ENCODE measurements around the gene CA5A.

The CA5A gene

DNA sequence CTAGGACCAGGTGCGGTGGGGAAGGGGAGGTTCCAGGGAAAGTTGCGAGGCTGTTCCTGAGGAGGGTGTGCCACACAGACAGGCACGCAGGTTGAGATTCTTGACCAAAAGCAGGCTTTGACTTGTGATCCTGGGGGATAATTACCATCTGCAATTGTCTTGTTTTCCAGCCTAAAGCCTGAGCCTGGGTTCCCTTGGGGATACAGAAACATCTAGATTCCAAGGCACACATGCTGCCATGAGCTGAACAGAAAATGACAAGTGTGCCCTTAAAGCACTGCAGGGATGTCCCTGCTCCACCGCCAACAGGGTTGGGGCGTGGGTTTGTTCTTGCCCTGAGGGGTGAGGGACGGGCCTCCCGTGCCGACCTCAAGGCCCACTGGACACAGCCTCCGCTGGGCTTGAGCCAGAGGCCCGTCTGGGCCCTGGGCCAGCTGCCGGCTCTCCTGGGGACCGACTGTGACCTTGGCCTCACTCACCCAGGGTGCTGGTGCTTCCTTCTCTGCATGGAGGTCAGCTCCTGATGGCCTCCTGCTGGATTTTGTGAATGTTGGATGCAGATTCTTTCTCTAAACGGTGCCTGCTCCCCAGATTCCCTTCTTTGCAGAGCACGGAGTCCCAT, 14.0 kb downstream of the CA5A start:
- no peak overlapping the region for H3K27ac ChIP-seq
- H3K27me3 ChIP-seq (ENCODE audit: insufficient read depth, low read depth): peaks cover 75% of the 10 kb centered on the region
- H3K9ac ChIP-seq: no peak overlapping the region
- H3K4me3 ChIP-seq (IDR thresholded peaks at IDR 0.05; ENCODE audit: insufficient read depth, low read depth, low read length): no peak overlapping the region
- H3K36me3 ChIP-seq (ENCODE audit: insufficient read depth): no peaks in the 10 kb centered on the region
- TF ChIP-seq, protein P1, sequence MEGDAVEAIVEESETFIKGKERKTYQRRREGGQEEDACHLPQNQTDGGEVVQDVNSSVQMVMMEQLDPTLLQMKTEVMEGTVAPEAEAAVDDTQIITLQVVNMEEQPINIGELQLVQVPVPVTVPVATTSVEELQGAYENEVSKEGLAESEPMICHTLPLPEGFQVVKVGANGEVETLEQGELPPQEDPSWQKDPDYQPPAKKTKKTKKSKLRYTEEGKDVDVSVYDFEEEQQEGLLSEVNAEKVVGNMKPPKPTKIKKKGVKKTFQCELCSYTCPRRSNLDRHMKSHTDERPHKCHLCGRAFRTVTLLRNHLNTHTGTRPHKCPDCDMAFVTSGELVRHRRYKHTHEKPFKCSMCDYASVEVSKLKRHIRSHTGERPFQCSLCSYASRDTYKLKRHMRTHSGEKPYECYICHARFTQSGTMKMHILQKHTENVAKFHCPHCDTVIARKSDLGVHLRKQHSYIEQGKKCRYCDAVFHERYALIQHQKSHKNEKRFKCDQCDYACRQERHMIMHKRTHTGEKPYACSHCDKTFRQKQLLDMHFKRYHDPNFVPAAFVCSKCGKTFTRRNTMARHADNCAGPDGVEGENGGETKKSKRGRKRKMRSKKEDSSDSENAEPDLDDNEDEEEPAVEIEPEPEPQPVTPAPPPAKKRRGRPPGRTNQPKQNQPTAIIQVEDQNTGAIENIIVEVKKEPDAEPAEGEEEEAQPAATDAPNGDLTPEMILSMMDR (conservative IDR thresholded peaks at IDR 0.05; ENCODE audit: low read depth, low read length): no peak
- H2AFZ ChIP-seq (ENCODE audit: low read depth): no peak overlapping the region
- no peaks in the 10 kb centered on the region for H3K4me1 ChIP-seq (ENCODE audit: low read depth, poor library complexity, severe bottlenecking)
- H4K20me1 ChIP-seq (ENCODE audit: insufficient read depth): no peaks in the 10 kb centered on the region
- no peak overlapping the region for H3K4me2 ChIP-seq
- no peaks in the 10 kb centered on the region for H3K79me2 ChIP-seq (ENCODE audit: insufficient read depth, low read depth)

DNA sequence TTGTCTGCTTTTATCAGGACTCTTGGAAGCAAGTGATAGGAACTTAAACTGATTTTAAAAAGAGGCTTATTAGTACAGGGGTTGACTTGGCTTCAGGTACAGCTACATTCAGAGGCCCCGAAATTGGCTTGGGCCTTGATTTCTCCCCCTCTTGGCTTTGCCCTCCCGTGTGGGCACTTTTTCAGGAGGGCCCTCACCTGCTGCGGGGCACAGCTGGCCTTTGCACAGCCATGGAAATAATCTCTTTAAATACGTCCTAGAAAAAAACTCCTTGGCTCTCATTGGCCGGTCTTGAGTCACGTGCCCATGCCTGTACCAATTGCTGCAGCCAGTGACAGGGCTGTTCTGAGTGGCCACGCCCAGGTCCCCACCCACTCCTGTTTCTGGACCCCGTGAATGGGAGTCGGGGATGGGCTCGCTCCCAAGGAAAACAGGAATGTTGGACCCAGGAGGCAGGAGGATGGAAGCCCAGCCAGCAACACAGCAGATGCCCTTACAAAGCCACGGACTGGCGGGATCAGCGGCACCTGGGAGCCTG, 15.0 kb downstream of the CA5A start:
- no peak overlapping the region for H2AFZ ChIP-seq (ENCODE audit: low read depth)
- TF ChIP-seq, protein P1 (conservative IDR thresholded peaks at IDR 0.05; ENCODE audit: low read depth, low read length): no peak
- H3K9ac ChIP-seq: no peak overlapping the region
- no peaks in the 10 kb centered on the region for H3K4me1 ChIP-seq (ENCODE audit: low read depth, poor library complexity, severe bottlenecking)
- H3K4me2 ChIP-seq: no peak overlapping the region
- H3K36me3 ChIP-seq (ENCODE audit: insufficient read depth): no peaks in the 10 kb centered on the region
- H3K4me3 ChIP-seq (IDR thresholded peaks at IDR 0.05; ENCODE audit: insufficient read depth, low read depth, low read length): no peak overlapping the region
- H3K27ac ChIP-seq: no peak overlapping the region
- no peaks in the 10 kb centered on the region for H3K79me2 ChIP-seq (ENCODE audit: insufficient read depth, low read depth)
- H3K27me3 ChIP-seq (ENCODE audit: insufficient read depth, low read depth): peaks cover 66% of the 10 kb centered on the region
- H4K20me1 ChIP-seq (ENCODE audit: insufficient read depth): no peaks in the 10 kb centered on the region

DNA sequence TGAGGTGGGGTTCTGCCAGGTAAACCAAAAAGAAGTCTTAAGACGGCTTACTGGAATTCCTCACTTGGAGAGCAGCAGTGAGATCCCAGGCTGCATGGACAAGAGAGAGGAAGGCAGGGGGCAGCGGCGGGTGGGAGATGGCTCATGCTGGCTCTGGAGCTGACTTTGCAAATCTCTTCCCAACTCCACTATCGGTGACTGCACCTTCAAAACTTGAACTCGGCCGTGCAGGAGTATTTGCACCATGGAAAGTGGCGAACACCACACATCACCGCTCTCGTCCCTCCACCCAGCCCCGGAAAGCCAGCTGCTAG, 16.7 kb downstream of the CA5A start:
- no peaks in the 10 kb centered on the region for H4K20me1 ChIP-seq (ENCODE audit: insufficient read depth)
- H3K27ac ChIP-seq: no peak overlapping the region
- no peak overlapping the region for H3K4me3 ChIP-seq (IDR thresholded peaks at IDR 0.05; ENCODE audit: insufficient read depth, low read depth, low read length)
- peaks cover 54% of the 10 kb centered on the region for H3K27me3 ChIP-seq (ENCODE audit: insufficient read depth, low read depth)
- H3K36me3 ChIP-seq (ENCODE audit: insufficient read depth): no peaks in the 10 kb centered on the region
- H3K4me1 ChIP-seq (ENCODE audit: low read depth, poor library complexity, severe bottlenecking): no peaks in the 10 kb centered on the region
- H2AFZ ChIP-seq (ENCODE audit: low read depth): no peak overlapping the region
- H3K9ac ChIP-seq: no peak overlapping the region
- TF ChIP-seq, protein P1 (conservative IDR thresholded peaks at IDR 0.05; ENCODE audit: low read depth, low read length): no peak
- no peaks in the 10 kb centered on the region for H3K79me2 ChIP-seq (ENCODE audit: insufficient read depth, low read depth)
- no peak overlapping the region for H3K4me2 ChIP-seq

DNA sequence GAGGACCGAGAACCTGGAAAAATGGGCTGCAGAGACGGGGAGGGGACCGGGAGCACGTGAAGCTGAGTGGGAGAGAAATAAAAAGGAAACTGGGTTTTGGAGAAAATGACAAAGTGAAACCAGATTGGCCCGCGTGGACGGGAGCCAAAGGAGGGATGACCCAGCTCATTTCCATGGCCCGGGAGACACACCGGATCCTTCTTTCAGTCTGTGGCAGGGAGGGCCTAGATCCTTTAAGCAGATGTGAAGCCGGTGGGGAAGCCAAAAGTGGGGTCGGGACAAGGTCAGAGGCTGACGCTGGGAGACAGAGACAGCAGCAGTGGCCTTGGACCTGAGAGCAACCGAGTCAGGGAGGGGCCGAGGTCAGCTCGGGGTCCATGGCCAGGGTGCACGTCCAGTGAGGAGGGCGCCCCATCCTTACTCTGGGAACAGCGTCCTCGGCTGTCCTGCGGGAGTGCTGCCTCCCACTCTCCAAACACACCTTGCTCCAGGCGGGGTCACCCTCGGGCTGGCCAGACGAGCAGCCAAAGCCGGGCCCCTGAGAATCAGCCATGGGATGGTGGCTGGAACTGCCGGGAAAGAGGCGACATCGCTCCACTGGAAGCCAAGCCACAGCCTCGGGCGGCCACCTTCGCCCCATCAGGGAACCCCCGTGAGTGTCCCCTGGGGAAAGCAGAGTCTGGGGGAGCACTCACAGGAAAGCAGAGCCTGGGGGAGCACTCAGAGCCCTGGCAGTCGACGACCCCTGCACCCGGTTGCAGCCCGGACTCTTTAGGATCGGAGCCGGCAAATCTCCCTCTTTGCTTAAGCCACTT, 17.3 kb downstream of the CA5A start:
- Histone ChIP-seq H3K27me3 (ENCODE audit: insufficient read depth, low read depth) (peaks cover 53% of the 10 kb centered on the region), H3K27ac (no peak overlapping the region), H2AFZ (ENCODE audit: low read depth) (no peak overlapping the region), H3K4me2 (no peak overlapping the region), H3K4me1 (ENCODE audit: low read depth, poor library complexity, severe bottlenecking) (no peaks in the 10 kb centered on the region), H4K20me1 (ENCODE audit: insufficient read depth) (no peaks in the 10 kb centered on the region), H3K36me3 (ENCODE audit: insufficient read depth) (no peaks in the 10 kb centered on the region), H3K4me3 (IDR thresholded peaks at IDR 0.05; ENCODE audit: insufficient read depth, low read depth, low read length) (no peak overlapping the region), H3K79me2 (ENCODE audit: insufficient read depth, low read depth) (no peaks in the 10 kb centered on the region), H3K9ac (no peak overlapping the region)
- TF ChIP-seq, protein P1 (conservative IDR thresholded peaks at IDR 0.05; ENCODE audit: low read depth, low read length): no peak

Data from KMS-11 (cell line).